C4-2B (cell line): ENCODE results near the gene YPEL1.
"Not testable (repeated sequence)": the region's sequence is repeated elsewhere in the genome, so short reads cannot be mapped to it uniquely, and the experiment has no call there.

Experiments
- H3K27ac ChIP-seq: fragments of 450-650 bp; 2 replicates; pipeline ENCODE4 v1.5.1; 2017
- ZFX ChIP-seq: fragments of 450-650 bp; IDR thresholded peaks from 2 replicates; pipeline ENCODE4 v1.6.1; 2017
- TF ChIP-seq, protein P1 (sequence below): fragments of 450-650 bp; conservative IDR thresholded peaks from 2 replicates; pipeline ENCODE4 v1.5.1; 2017; ENCODE audit warnings: mild to moderate bottlenecking

Gene YPEL1

GRCh38 chr22:21738081-21738480 is 2.5 kb upstream of the YPEL1 start:
- no peak for TF ChIP-seq ZFX
- TF ChIP-seq, protein P1, sequence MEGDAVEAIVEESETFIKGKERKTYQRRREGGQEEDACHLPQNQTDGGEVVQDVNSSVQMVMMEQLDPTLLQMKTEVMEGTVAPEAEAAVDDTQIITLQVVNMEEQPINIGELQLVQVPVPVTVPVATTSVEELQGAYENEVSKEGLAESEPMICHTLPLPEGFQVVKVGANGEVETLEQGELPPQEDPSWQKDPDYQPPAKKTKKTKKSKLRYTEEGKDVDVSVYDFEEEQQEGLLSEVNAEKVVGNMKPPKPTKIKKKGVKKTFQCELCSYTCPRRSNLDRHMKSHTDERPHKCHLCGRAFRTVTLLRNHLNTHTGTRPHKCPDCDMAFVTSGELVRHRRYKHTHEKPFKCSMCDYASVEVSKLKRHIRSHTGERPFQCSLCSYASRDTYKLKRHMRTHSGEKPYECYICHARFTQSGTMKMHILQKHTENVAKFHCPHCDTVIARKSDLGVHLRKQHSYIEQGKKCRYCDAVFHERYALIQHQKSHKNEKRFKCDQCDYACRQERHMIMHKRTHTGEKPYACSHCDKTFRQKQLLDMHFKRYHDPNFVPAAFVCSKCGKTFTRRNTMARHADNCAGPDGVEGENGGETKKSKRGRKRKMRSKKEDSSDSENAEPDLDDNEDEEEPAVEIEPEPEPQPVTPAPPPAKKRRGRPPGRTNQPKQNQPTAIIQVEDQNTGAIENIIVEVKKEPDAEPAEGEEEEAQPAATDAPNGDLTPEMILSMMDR = no peak
- no peak overlapping the region for H3K27ac ChIP-seq

DNA sequence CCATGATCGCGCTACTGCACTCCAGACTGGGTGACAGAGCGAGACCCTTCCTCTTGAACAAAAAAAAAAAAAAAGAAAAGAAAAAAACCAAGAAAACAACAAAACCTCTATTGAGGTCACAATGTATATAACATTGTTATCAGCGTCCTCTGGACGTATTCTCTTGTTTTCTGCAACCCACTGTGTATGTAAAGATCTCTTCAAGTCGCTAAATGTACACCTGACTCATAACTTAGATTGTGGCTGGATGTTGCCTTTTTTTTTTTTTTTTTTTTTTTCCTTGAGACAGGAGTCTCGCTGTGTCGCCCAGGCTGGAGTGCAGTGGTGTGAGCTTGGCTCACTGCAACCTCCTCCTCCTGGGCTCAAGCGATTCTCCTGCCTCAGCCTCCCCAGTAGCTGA is 1.4 kb upstream of the YPEL1 start:
- H3K27ac ChIP-seq = no peak overlapping the region
- TF ChIP-seq, protein P1 = no peak
- TF ChIP-seq ZFX = no peak

- TF ChIP-seq ZFX = peak; percentile 33; the same call in 1 of the 2 replicates
- TF ChIP-seq, protein P1 = no peak
Observed at GRCh38 chr22:21736084-21736642, 569 bp upstream of the YPEL1 start.

DNA sequence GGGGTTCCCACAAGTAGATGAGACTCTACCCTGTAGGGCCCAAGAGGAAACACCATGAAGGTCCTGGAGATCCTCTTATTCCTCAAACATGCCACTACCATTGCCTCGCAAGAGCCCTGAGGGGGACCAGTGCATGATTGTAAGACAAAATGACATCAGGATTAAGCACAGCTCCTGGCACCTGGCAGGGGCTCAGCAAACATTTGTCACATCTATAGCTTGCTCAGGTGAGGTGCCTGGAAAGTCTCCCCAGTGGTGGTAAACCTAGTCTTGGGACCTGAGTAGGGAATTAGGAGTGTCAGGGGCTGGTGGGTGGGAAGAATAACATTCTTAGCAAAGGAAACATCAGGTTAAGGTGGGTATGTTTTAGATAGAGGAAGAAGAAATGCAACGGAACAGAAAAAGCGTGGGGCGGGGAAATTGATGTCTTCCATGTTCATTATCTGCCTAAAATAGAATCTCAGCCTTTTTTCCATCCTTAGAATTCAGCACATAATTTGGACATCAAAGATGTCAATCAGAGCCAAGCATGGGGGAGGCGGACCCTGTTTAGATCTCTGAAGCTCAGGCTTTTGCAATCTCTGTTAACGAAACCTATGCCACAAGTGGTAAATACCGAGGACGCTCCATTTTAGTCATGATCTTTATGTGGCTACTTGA is 924 bp downstream of the YPEL1 start:
- TF ChIP-seq ZFX = no peak
- TF ChIP-seq, protein P1 = no peak
- peak overlapping the region; percentile 51 for H3K27ac ChIP-seq

More at GRCh38 chr22:21736084-21736642, 569 bp upstream of the YPEL1 start:
- H3K27ac ChIP-seq = peak overlapping the region; percentile 60

GRCh38 chr22:21731503-21731902 is 4.1 kb downstream of the YPEL1 start:
- H3K27ac ChIP-seq = no peak overlapping the region
- no peak for TF ChIP-seq ZFX
- TF ChIP-seq, protein P1 = no peak

DNA sequence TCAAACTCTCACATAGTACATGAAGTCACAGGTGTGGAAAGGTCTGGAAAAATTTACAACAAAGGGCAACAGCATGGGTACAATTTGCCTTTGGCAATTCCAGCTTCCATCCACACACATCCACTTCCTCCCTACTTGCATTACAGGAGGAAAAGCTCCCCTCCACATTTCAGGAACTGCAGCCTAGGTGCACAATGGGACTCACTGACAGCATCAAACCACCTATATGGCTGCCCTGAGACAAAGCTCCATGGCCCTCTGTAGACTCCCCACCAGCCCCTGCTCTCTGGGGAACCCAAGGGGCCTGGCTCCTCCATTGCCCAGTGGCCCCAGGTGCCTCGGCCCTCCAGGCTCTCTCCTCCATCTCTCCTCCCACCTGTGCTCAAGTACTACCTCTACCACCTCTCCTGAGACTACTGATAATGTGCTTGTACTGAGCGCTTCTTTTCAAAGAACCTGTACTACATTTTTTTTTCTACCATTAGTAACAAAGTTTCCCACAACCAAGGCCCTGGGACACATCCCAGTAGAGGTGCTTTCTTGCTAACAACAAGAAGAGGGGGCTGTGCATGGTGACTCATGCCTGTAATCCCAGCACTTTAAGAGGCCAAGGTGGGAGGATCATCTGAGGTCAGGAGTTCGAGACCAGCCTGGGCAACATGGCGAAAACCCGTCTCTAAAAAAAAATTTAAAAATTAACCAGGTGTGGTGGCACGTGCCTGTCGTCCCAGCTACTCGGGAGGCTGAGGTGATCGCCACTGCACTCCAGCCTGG is 4.9 kb downstream of the YPEL1 start:
- TF ChIP-seq, protein P1 = no peak
- no peak for TF ChIP-seq ZFX
- H3K27ac ChIP-seq = no peak overlapping the region

GRCh38 chr22:21729184-21729583 is 6.4 kb downstream of the YPEL1 start:
- H3K27ac ChIP-seq = not testable (repeated sequence)
